Activated CD8-positive, alpha-beta T cell treated with anti-CD3 and anti-CD28 coated beads, Interleukin-2, amount 10 ng/mL, durations not matched to agents 7 days and 5 days (primary cell): ENCODE measurements around the gene AIG1. TPM values are rescaled to one million over a fixed set of nuclear protein-coding genes. Genes with fewer than 3 reads are reported as not detected.
"Not testable (repeated sequence)": the region's sequence is repeated elsewhere in the genome, so short reads cannot be mapped to it uniquely, and the experiment has no call there.

Experiments
- ATAC-seq: fragments of 150-1000 bp; cut with Tn5 transposase; one replicate; pipeline ENCODE4 v1.10.0; 2021; ENCODE audit warnings: moderate library complexity
- CTCF ChIA-PET: fragments of 350-600 bp; sonication (Branson Sonifier 250); formaldehyde crosslinking; loops from one replicate; lab custom pipeline; 2021; ENCODE audit warnings: antibody characterized with exemption; lab: Charles Lee
- POLR2A ChIA-PET: fragments of 350-600 bp; sonication (Branson Sonifier 250); formaldehyde crosslinking; loops from one replicate; lab custom pipeline; 2021; ENCODE audit warnings: antibody characterized with exemption; lab: Charles Lee
- DNase-seq: peaks from one replicate; pipeline ENCODE4 v3.0.0-alpha.2; 2020
- H3K27ac Mint-ChIP-seq: one replicate; pipeline ENCODE4 v1.8.0; 2021; ENCODE audit warnings: mild to moderate bottlenecking, mixed read lengths
- H3K27me3 Mint-ChIP-seq: one replicate; pipeline ENCODE4 v1.8.0; 2021; ENCODE audit warnings: low read depth, mixed read lengths
- H3K36me3 Mint-ChIP-seq: one replicate; pipeline ENCODE4 v1.8.0; 2021; ENCODE audit warnings: low read depth, mixed read lengths
- H3K4me1 Mint-ChIP-seq: one replicate; pipeline ENCODE4 v1.8.0; 2021; ENCODE audit warnings: low read depth, mixed read lengths
- H3K4me3 Mint-ChIP-seq: one replicate; pipeline ENCODE4 v1.8.0; 2021; ENCODE audit warnings: mild to moderate bottlenecking, mixed read lengths
- H3K9me3 Mint-ChIP-seq: one replicate; pipeline ENCODE4 v1.8.0; 2022; ENCODE audit warnings: mixed read lengths; ENCODE audit not compliant: insufficient read depth
- total RNA-seq, 2 experiments: library from RNA; stranded (reverse); gene quantifications; one replicate each; pipeline ENCODE4 v1.2.3, GENCODE V29; 2021

Gene AIG1
- total RNA-seq, 2 experiments from 2014 or later: 13.0 to 14.2 TPM

GRCh38 chr6:143158113-143158581 is 97.5 kb downstream of the AIG1 start:
- DNase-seq (no peak), ATAC-seq (no peak)
- no peaks in the 10 kb centered on the region for H3K36me3 Mint-ChIP-seq
- H3K27me3 Mint-ChIP-seq: no peaks in the 10 kb centered on the region
- H3K4me3 Mint-ChIP-seq: no peak overlapping the region
- POLR2A ChIA-PET: interaction anchor here (0.6 kb wide), 1 partner anchor 12 kb away, joined by 3 read pairs; no protein-coding TSS in a partner anchor
- H3K9me3 Mint-ChIP-seq: no peaks in the 10 kb centered on the region
- CTCF ChIA-PET: no interaction called here
- H3K4me1 Mint-ChIP-seq: peaks cover 9% of the 10 kb centered on the region
- no peak overlapping the region for H3K27ac Mint-ChIP-seq

- no peaks in the 10 kb centered on the region for H3K27me3 Mint-ChIP-seq
- H3K36me3 Mint-ChIP-seq: no peaks in the 10 kb centered on the region
- no peak overlapping the region for H3K27ac Mint-ChIP-seq
- ChIA-PET POLR2A (no interaction called here), CTCF (no interaction called here)
- ATAC-seq (no peak), DNase-seq (no peak)
- no peak overlapping the region for H3K4me3 Mint-ChIP-seq
- H3K9me3 Mint-ChIP-seq: no peaks in the 10 kb centered on the region
- H3K4me1 Mint-ChIP-seq: peaks cover 9% of the 10 kb centered on the region
These were observed 98.3 kb downstream of the AIG1 start for GRCh38 chr6:143159001-143159400.

- H3K4me1 Mint-ChIP-seq: peaks cover 9% of the 10 kb centered on the region
- CTCF ChIA-PET: no interaction called here
- DNase-seq: no peak
- H3K27me3 Mint-ChIP-seq: no peaks in the 10 kb centered on the region
- no peak overlapping the region for H3K4me3 Mint-ChIP-seq
- POLR2A ChIA-PET: no interaction called here
- no peak for ATAC-seq
- H3K27ac Mint-ChIP-seq: no peak overlapping the region
- H3K9me3 Mint-ChIP-seq: no peaks in the 10 kb centered on the region
- peaks cover 2% of the 10 kb centered on the region for H3K36me3 Mint-ChIP-seq
These were observed 99.3 kb downstream of the AIG1 start for GRCh38 chr6:143160015-143160414.

- H3K27me3 Mint-ChIP-seq: no peaks in the 10 kb centered on the region
- H3K9me3 Mint-ChIP-seq: no peaks in the 10 kb centered on the region
- DNase-seq (no peak), ATAC-seq (no peak)
- peaks cover 9% of the 10 kb centered on the region for H3K4me1 Mint-ChIP-seq
- no peak overlapping the region for H3K27ac Mint-ChIP-seq
- ChIA-PET POLR2A (no interaction called here), CTCF (no interaction called here)
- H3K4me3 Mint-ChIP-seq: no peak overlapping the region
- peaks cover 2% of the 10 kb centered on the region for H3K36me3 Mint-ChIP-seq
These were observed 99.9 kb downstream of the AIG1 start for GRCh38 chr6:143160439-143161220.

- DNase-seq: no peak
- CTCF ChIA-PET: no interaction called here
- no peaks in the 10 kb centered on the region for H3K27me3 Mint-ChIP-seq
These were observed 102.9 kb downstream of the AIG1 start for GRCh38 chr6:143163621-143164020.

GRCh38 chr6:143164565-143165105 is 103.9 kb downstream of the AIG1 start:
- no peak for ATAC-seq
- CTCF ChIA-PET: no interaction called here

More at GRCh38 chr6:143163621-143164020, 102.9 kb downstream of the AIG1 start:
- H3K4me3 Mint-ChIP-seq: no peak overlapping the region
- peaks cover 6% of the 10 kb centered on the region for H3K36me3 Mint-ChIP-seq
- H3K27ac Mint-ChIP-seq: no peak overlapping the region
- H3K4me1 Mint-ChIP-seq: no peaks in the 10 kb centered on the region
- no peak for ATAC-seq
- POLR2A ChIA-PET: no interaction called here
- H3K9me3 Mint-ChIP-seq: no peaks in the 10 kb centered on the region

GRCh38 chr6:143165315-143165855 is 104.7 kb downstream of the AIG1 start:
- CTCF ChIA-PET: no interaction called here
- DNase-seq (no peak), ATAC-seq (no peak)
- H3K27me3 Mint-ChIP-seq: no peaks in the 10 kb centered on the region
- H3K9me3 Mint-ChIP-seq: no peaks in the 10 kb centered on the region
- H3K36me3 Mint-ChIP-seq: peaks cover 6% of the 10 kb centered on the region
- no peaks in the 10 kb centered on the region for H3K4me1 Mint-ChIP-seq
- no peak overlapping the region for H3K4me3 Mint-ChIP-seq
- POLR2A ChIA-PET: no interaction called here
- H3K27ac Mint-ChIP-seq: no peak overlapping the region

More at GRCh38 chr6:143164565-143165105, 103.9 kb downstream of the AIG1 start:
- H3K4me3 Mint-ChIP-seq: no peak overlapping the region
- no peaks in the 10 kb centered on the region for H3K9me3 Mint-ChIP-seq
- H3K4me1 Mint-ChIP-seq: no peaks in the 10 kb centered on the region
- POLR2A ChIA-PET: no interaction called here
- DNase-seq: no peak
- no peaks in the 10 kb centered on the region for H3K27me3 Mint-ChIP-seq
- H3K27ac Mint-ChIP-seq: no peak overlapping the region
- H3K36me3 Mint-ChIP-seq: peaks cover 6% of the 10 kb centered on the region

- H3K4me1 Mint-ChIP-seq: no peaks in the 10 kb centered on the region
- no peaks in the 10 kb centered on the region for H3K27me3 Mint-ChIP-seq
- no peaks in the 10 kb centered on the region for H3K9me3 Mint-ChIP-seq
- POLR2A ChIA-PET: no interaction called here
- CTCF ChIA-PET: interaction anchor here (1.0 kb wide), 1 partner anchor 9 kb away, joined by 3 read pairs; no protein-coding TSS in a partner anchor
- H3K27ac Mint-ChIP-seq: no peak overlapping the region
- peaks cover 6% of the 10 kb centered on the region for H3K36me3 Mint-ChIP-seq
- no peak overlapping the region for H3K4me3 Mint-ChIP-seq
- DNase-seq (no peak), ATAC-seq (no peak)
These were observed 105.6 kb downstream of the AIG1 start for GRCh38 chr6:143166247-143166695.

- Mint-ChIP-seq H3K36me3 (peaks cover 6% of the 10 kb centered on the region), H3K9me3 (no peaks in the 10 kb centered on the region), H3K4me3 (no peak overlapping the region), H3K27ac (no peak overlapping the region), H3K27me3 (no peaks in the 10 kb centered on the region), H3K4me1 (no peaks in the 10 kb centered on the region)
- ChIA-PET POLR2A (interaction anchor here (0.6 kb wide), 1 partner anchor 143 kb away, joined by 3 read pairs; no protein-coding TSS in a partner anchor), CTCF (no interaction called here)
- DNase-seq (no peak), ATAC-seq (no peak)
These were observed 106.5 kb downstream of the AIG1 start for GRCh38 chr6:143167224-143167623.

- H3K4me3 Mint-ChIP-seq: not testable (repeated sequence)
- CTCF ChIA-PET: interaction anchor here (1.2 kb wide), 1 partner anchor 19 kb away, joined by 3 read pairs; no protein-coding TSS in a partner anchor
These were observed 107.7 kb downstream of the AIG1 start for GRCh38 chr6:143168396-143168816.

GRCh38 chr6:143169440-143169839 is 108.8 kb downstream of the AIG1 start:
- H3K36me3 Mint-ChIP-seq: peaks cover 9% of the 10 kb centered on the region
- peaks cover under 1% of the 10 kb centered on the region for H3K9me3 Mint-ChIP-seq
- ChIA-PET CTCF (no interaction called here), POLR2A (no interaction called here)
- H3K27ac Mint-ChIP-seq: no peak overlapping the region
- no peak overlapping the region for H3K4me3 Mint-ChIP-seq
- H3K4me1 Mint-ChIP-seq: no peaks in the 10 kb centered on the region
- DNase-seq (no peak), ATAC-seq (no peak)
- H3K27me3 Mint-ChIP-seq: no peaks in the 10 kb centered on the region

More at GRCh38 chr6:143168396-143168816, 107.7 kb downstream of the AIG1 start:
- H3K27ac Mint-ChIP-seq, H3K4me1 Mint-ChIP-seq, H3K36me3 Mint-ChIP-seq, H3K27me3 Mint-ChIP-seq, POLR2A ChIA-PET, DNase-seq, ATAC-seq, H3K9me3 Mint-ChIP-seq: not testable (repeated sequence)

- no peaks in the 10 kb centered on the region for H3K27me3 Mint-ChIP-seq
- H3K27ac Mint-ChIP-seq: no peak overlapping the region
- CTCF ChIA-PET: interaction anchor here (0.7 kb wide), 1 partner anchor 8 kb away, joined by 3 read pairs; no protein-coding TSS in a partner anchor
- no peak for ATAC-seq
- POLR2A ChIA-PET: no interaction called here
- no peaks in the 10 kb centered on the region for H3K4me1 Mint-ChIP-seq
- no peak overlapping the region for H3K4me3 Mint-ChIP-seq
- no peak for DNase-seq
- peaks cover 19% of the 10 kb centered on the region for H3K36me3 Mint-ChIP-seq
- peaks cover 14% of the 10 kb centered on the region for H3K9me3 Mint-ChIP-seq
These were observed 113.8 kb downstream of the AIG1 start for GRCh38 chr6:143174516-143174915.
